ENCODE data around the gene GAK. TPM values are rescaled to one million over a fixed set of nuclear protein-coding genes. Genes with fewer than 3 reads are reported as not detected.

The GAK gene
- total RNA-seq, 4 donors from 2014 or later = 230 to 882 (median 305) TPM

GRCh38 chr4:849478-850175, 82.5 kb downstream of the GAK start:
- TF ChIP-seq EP300 (IDR thresholded peaks at IDR 0.05; ENCODE audit: low read depth) = no peak
- intact Hi-C loops (cut with DNase I; ENCODE audit: low total_unique reads) (no loop called here), in situ Hi-C loops (cut with MboI; ENCODE audit: low pct_ligation_motif_present in 1 of 4, low pct_unique_long_range_greater_than_20kb in 1 of 4, low sequenced_read_pairs in 3 of 4) (no loop called here)
- Histone ChIP-seq H3K9me3 (no peaks in the 10 kb centered on the region), H3K27ac (no peak overlapping the region), H3K4me1 (no peaks in the 10 kb centered on the region), H3K4me3 (no peak overlapping the region), H3K27me3 (no peaks in the 10 kb centered on the region), H3K36me3 (peaks cover 0 to 23% (median 9%) of the 10 kb centered on the region in 4 donors)
- no peak for DNase-seq
- WGBS, 2 donors (ENCODE audit: low coverage in 1 of 2) = 94% methylated on average over 42 of the region's 50 CpGs; no CpG with 5 or more reads in 1 of the 2 donors

GRCh38 chr4:848803-849477, 83.2 kb downstream of the GAK start:
- in situ Hi-C loops (cut with MboI; ENCODE audit: low pct_ligation_motif_present in 1 of 4, low pct_unique_long_range_greater_than_20kb in 1 of 4, low sequenced_read_pairs in 3 of 4) = no loop called here
- no peak for DNase-seq
- peaks cover 0 to 18% (median 9%) of the 10 kb centered on the region in 4 donors for H3K36me3 ChIP-seq
- TF ChIP-seq POLR2A (IDR thresholded peaks at IDR 0.05) (no peak), EP300 (IDR thresholded peaks at IDR 0.05; ENCODE audit: low read depth) (no peak), CTCF (IDR thresholded peaks at IDR 0.05) (no peak), POLR2AphosphoS5 (IDR thresholded peaks at IDR 0.05) (no peak)
- no peaks in the 10 kb centered on the region for H3K4me1 ChIP-seq
- H3K9me3 ChIP-seq = no peaks in the 10 kb centered on the region
- intact Hi-C loops (cut with DNase I; ENCODE audit: low total_unique reads) = no loop called here
- WGBS, 2 donors (ENCODE audit: low coverage in 1 of 2) = 86% methylated on average over 27 of the region's 27 CpGs; no CpG with 5 or more reads in 1 of the 2 donors
- no peaks in the 10 kb centered on the region for H3K27me3 ChIP-seq
- no peak overlapping the region for H3K27ac ChIP-seq
- H3K4me3 ChIP-seq = no peak overlapping the region

GRCh38 chr4:848307-848691, 83.8 kb downstream of the GAK start:
- in situ Hi-C loops (cut with MboI; ENCODE audit: low pct_ligation_motif_present in 1 of 4, low pct_unique_long_range_greater_than_20kb in 1 of 4, low sequenced_read_pairs in 3 of 4) (no loop called here), intact Hi-C loops (cut with DNase I; ENCODE audit: low total_unique reads) (no loop called here)
- H3K27ac ChIP-seq = no peak overlapping the region
- H3K27me3 ChIP-seq = no peaks in the 10 kb centered on the region
- no peaks in the 10 kb centered on the region for H3K4me1 ChIP-seq
- no peak for TF ChIP-seq EP300 (IDR thresholded peaks at IDR 0.05; ENCODE audit: low read depth)
- no peak for TF ChIP-seq POLR2A (IDR thresholded peaks at IDR 0.05)
- no peak for TF ChIP-seq POLR2AphosphoS5 (IDR thresholded peaks at IDR 0.05)
- TF ChIP-seq CTCF (IDR thresholded peaks at IDR 0.05) = no peak
- peaks cover 0 to 18% (median 9%) of the 10 kb centered on the region in 4 donors for H3K36me3 ChIP-seq
- no peaks in the 10 kb centered on the region for H3K9me3 ChIP-seq
- WGBS, 2 donors (ENCODE audit: low coverage in 1 of 2) = 92% methylated on average over 16 of the region's 16 CpGs; no CpG with 5 or more reads in 1 of the 2 donors
- H3K4me3 ChIP-seq = no peak overlapping the region
- DNase-seq = no peak

GRCh38 chr4:845836-846251, 86.3 kb downstream of the GAK start:
- Histone ChIP-seq H3K9me3 (no peaks in the 10 kb centered on the region), H3K4me3 (no peak overlapping the region), H3K36me3 (peaks cover 0 to 14% (median 7%) of the 10 kb centered on the region in 4 donors), H3K4me1 (no peaks in the 10 kb centered on the region), H3K27ac (no peak overlapping the region), H3K27me3 (no peaks in the 10 kb centered on the region)
- 69 to 81% methylated on average over 5 to 14 of the region's 14 CpGs for WGBS, 2 donors (ENCODE audit: low coverage in 1 of 2)
- in situ Hi-C loops (cut with MboI; ENCODE audit: low pct_ligation_motif_present in 1 of 4, low pct_unique_long_range_greater_than_20kb in 1 of 4, low sequenced_read_pairs in 3 of 4) = no loop called here
- TF ChIP-seq EP300 (IDR thresholded peaks at IDR 0.05; ENCODE audit: low read depth) (no peak), POLR2AphosphoS5 (IDR thresholded peaks at IDR 0.05) (no peak), POLR2A (IDR thresholded peaks at IDR 0.05) (no peak), CTCF (IDR thresholded peaks at IDR 0.05) (no peak)
- intact Hi-C loops (cut with DNase I; ENCODE audit: low total_unique reads) = no loop called here
- no peak for DNase-seq

Data from transverse colon (tissue), 4 donors.